ENCODE data around the gene PVALB.

PVALB gene

GRCh38 chr22:36781656-36782627 is 34.9 kb downstream of the PVALB start:
- peak; percentile 77 for DNase-seq
- no peaks in the 10 kb centered on the region for H3K36me3 ChIP-seq
- peaks cover 16% of the 10 kb centered on the region for H3K27me3 ChIP-seq
- no peak overlapping the region for H3K4me3 ChIP-seq (ENCODE audit: low read depth, low read length)
- TF ChIP-seq, protein P1, sequence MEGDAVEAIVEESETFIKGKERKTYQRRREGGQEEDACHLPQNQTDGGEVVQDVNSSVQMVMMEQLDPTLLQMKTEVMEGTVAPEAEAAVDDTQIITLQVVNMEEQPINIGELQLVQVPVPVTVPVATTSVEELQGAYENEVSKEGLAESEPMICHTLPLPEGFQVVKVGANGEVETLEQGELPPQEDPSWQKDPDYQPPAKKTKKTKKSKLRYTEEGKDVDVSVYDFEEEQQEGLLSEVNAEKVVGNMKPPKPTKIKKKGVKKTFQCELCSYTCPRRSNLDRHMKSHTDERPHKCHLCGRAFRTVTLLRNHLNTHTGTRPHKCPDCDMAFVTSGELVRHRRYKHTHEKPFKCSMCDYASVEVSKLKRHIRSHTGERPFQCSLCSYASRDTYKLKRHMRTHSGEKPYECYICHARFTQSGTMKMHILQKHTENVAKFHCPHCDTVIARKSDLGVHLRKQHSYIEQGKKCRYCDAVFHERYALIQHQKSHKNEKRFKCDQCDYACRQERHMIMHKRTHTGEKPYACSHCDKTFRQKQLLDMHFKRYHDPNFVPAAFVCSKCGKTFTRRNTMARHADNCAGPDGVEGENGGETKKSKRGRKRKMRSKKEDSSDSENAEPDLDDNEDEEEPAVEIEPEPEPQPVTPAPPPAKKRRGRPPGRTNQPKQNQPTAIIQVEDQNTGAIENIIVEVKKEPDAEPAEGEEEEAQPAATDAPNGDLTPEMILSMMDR (IDR thresholded peaks at IDR 0.05; ENCODE audit: low read depth, low read length): peak; percentile 90
- no peaks in the 10 kb centered on the region for H3K4me1 ChIP-seq
- no peaks in the 10 kb centered on the region for H3K9me3 ChIP-seq

GRCh38 chr22:36778020-36778419 is 38.8 kb downstream of the PVALB start:
- Histone ChIP-seq H3K4me1 (no peaks in the 10 kb centered on the region; the same call in 1 of the 2 replicates), H3K36me3 (no peaks in the 10 kb centered on the region), H3K4me3 (ENCODE audit: low read depth, low read length) (no peak overlapping the region), H3K27me3 (peaks cover 4% of the 10 kb centered on the region; the same call in 1 of the 2 replicates), H3K9me3 (no peaks in the 10 kb centered on the region)
- TF ChIP-seq, protein P1 (IDR thresholded peaks at IDR 0.05; ENCODE audit: low read depth, low read length): no peak
- DNase-seq: no peak

DNA sequence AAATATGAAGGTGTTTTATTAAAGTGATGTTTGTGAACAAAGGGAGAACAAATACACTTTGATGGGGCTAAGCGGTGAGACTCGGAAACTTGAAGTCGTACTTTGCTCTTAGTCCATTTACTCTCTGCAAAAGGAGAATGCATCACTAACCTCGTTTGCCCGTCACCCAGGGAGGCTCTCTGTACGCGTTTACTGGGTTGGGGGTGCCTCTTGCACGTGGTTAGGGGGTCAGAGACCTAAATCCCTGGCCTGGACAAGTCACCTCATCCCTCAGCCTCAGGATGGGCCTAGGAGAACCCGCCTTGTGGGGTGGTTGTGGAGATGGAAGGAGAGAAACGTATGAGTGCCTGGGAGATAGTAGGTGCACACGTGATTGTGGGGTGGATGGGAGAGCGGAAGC is 40.1 kb downstream of the PVALB start:
- no peak for DNase-seq
- H3K9me3 ChIP-seq: no peaks in the 10 kb centered on the region
- H3K4me1 ChIP-seq: no peaks in the 10 kb centered on the region; the same call in 1 of the 2 replicates
- H3K4me3 ChIP-seq (ENCODE audit: low read depth, low read length): peak overlapping the region; percentile 23
- H3K27me3 ChIP-seq: no peaks in the 10 kb centered on the region
- H3K36me3 ChIP-seq: no peaks in the 10 kb centered on the region
- TF ChIP-seq, protein P1 (IDR thresholded peaks at IDR 0.05; ENCODE audit: low read depth, low read length): no peak

DNA sequence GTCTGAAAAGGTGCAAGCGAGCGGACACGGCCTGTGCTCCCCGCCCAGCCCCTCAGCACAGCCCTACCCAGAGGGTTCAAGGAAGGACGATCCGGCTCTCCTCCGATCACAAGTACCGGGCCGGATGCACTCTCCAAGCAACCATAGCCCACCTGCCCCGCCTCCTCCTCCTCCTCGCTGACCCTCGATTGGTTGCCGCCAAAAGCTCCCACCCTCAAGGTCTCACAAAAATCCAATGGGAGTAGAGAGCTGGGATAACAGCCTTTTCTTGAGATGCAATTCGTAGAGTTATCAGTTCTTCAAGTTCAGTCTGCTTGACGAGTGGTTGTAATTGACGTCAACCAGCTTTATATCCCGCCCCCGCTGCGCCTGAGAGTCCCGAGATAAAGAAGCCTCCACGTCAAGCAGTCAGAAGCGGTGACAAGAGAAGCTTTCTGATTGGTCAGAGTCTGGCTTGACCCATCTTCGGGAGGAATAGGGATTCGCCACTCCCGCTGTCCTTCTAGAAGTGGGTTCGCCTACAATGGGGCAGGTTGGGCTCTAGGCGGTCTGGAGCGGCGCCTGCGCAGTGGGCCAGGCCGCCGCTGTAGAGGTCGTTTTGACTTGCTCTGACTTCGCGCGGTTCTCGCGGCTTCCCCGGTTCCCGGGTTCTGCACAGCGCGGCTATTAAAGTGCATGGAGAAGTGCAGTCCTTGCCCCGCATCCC is 40.7 kb downstream of the PVALB start, which contains the start of gene IFT27:
Gene IFT27 (minus strand): TSS at position 156 of the 706 bp plus-strand sequence. CDS start 412 bp downstream, outside the sequence.
- Histone ChIP-seq H3K4me1 (no peaks in the 10 kb centered on the region; the same call in 1 of the 2 replicates), H3K9me3 (no peaks in the 10 kb centered on the region), H3K4me3 (ENCODE audit: low read depth, low read length) (peak within 1 kb of the TSS; percentile 67), H3K27me3 (no peaks in the 10 kb centered on the region), H3K36me3 (no peaks in the 10 kb centered on the region)
- peak; percentile 98 for DNase-seq
- TF ChIP-seq, protein P1 (IDR thresholded peaks at IDR 0.05; ENCODE audit: low read depth, low read length): no peak

GRCh38 chr22:36775586-36775963 is 41.3 kb downstream of the PVALB start:
- Histone ChIP-seq H3K4me3 (ENCODE audit: low read depth, low read length) (peak overlapping the region; percentile 67), H3K4me1 (no peaks in the 10 kb centered on the region; the same call in 1 of the 2 replicates), H3K9me3 (no peaks in the 10 kb centered on the region), H3K36me3 (no peaks in the 10 kb centered on the region), H3K27me3 (no peaks in the 10 kb centered on the region)
- peak; percentile 36 for DNase-seq
- TF ChIP-seq, protein P1 (IDR thresholded peaks at IDR 0.05; ENCODE audit: low read depth, low read length): no peak
